Keratinocyte (primary cell): ENCODE data around the gene DIPK1B. TPM values are rescaled to one million over a fixed set of nuclear protein-coding genes. Genes with fewer than 3 reads are reported as not detected.

Experiments used
- DNase-seq: peaks from one replicate; pipeline ENCODE4 v3.0.0-alpha.2; 2011; ENCODE audit warnings: low read depth, missing footprints, low spot score
- FAIRE-seq: peaks from 2 replicates; lab custom pipeline; 2011; peaks lifted over from hg19 to GRCh38; lab: Jason Lieb, UNC
- H2AFZ ChIP-seq: 2 replicates; pipeline ENCODE4 v1.6.0; 2012; ENCODE audit warnings: low read length, control low read depth, inconsistent platforms; ENCODE audit not compliant: control insufficient read depth
- H3K27ac ChIP-seq: 2 replicates; pipeline ENCODE4 v1.5.1; 2011; ENCODE audit warnings: low read length; ENCODE audit not compliant: control insufficient read depth, insufficient read depth
- H3K27me3 ChIP-seq: 3 replicates; pipeline ENCODE4 v1.6.0; 2011; ENCODE audit warnings: low read length; ENCODE audit not compliant: control insufficient read depth, insufficient read depth; ENCODE audit errors: extremely low read depth
- H3K36me3 ChIP-seq, 2 experiments: 2 replicates in 1 of 2; 3 replicates in 1 of 2; pipeline ENCODE4 v1.5.1; 2011; ENCODE audit warnings: low read length in 2 of 2, mild to moderate bottlenecking in 1 of 2; ENCODE audit not compliant: control insufficient read depth in 2 of 2, insufficient read depth in 2 of 2; ENCODE audit errors: extremely low read depth in 1 of 2
- H3K4me1 ChIP-seq: 3 replicates; pipeline ENCODE4 v1.5.1; 2011; ENCODE audit warnings: low read length; ENCODE audit not compliant: control insufficient read depth, insufficient read depth; ENCODE audit errors: extremely low read depth
- H3K4me2 ChIP-seq: 3 replicates; pipeline ENCODE4 v1.6.0; 2011; ENCODE audit warnings: low read depth, low read length; ENCODE audit not compliant: control insufficient read depth, insufficient read depth; ENCODE audit errors: extremely low read depth
- H3K4me3 ChIP-seq, 3 experiments: fragments of 200-600 bp in 1 of 3; sonication (generic) in 1 of 3; 2 replicates in 2 of 3; 3 replicates in 1 of 3; pipeline ENCODE4 v1.5.1; 2011 to 2016; ENCODE audit warnings: low read length in 3 of 3, mild to moderate bottlenecking in 3 of 3, control low read depth in 2 of 3, inconsistent platforms in 1 of 3, low read depth in 1 of 3, mixed read lengths in 1 of 3, mixed run types in 1 of 3, moderate library complexity in 1 of 3; ENCODE audit not compliant: control insufficient read depth in 2 of 3, insufficient read depth in 2 of 3; ENCODE audit errors: extremely low read depth in 1 of 3
- H3K79me2 ChIP-seq: 2 replicates; pipeline ENCODE4 v1.6.0; 2012; ENCODE audit warnings: low read length; ENCODE audit not compliant: control insufficient read depth, insufficient read depth
- H3K9ac ChIP-seq: 3 replicates; pipeline ENCODE4 v1.6.0; 2011; ENCODE audit warnings: low read length; ENCODE audit not compliant: control insufficient read depth, insufficient read depth; ENCODE audit errors: extremely low read depth
- H3K9me1 ChIP-seq: 3 replicates; pipeline ENCODE4 v1.6.0; 2011; ENCODE audit warnings: low read length; ENCODE audit not compliant: control insufficient read depth, insufficient read depth; ENCODE audit errors: extremely low read depth
- H3K9me3 ChIP-seq: 2 replicates; pipeline ENCODE4 v1.5.1; 2012; ENCODE audit warnings: low read depth, low read length; ENCODE audit not compliant: control insufficient read depth
- H4K20me1 ChIP-seq: 3 replicates; pipeline ENCODE4 v1.6.0; 2011; ENCODE audit warnings: low read length; ENCODE audit not compliant: control insufficient read depth, insufficient read depth; ENCODE audit errors: extremely low read depth
- CTCF ChIP-seq, 3 experiments: IDR thresholded peaks in 1 of 3; conservative IDR thresholded peaks in 1 of 3; optimal IDR thresholded peaks in 1 of 3; 2 replicates in 2 of 3; 3 replicates in 1 of 3; pipeline versions ENCODE3 to v1.5.1; 2011; ENCODE audit warnings: low read length in 3 of 3, mild to moderate bottlenecking in 3 of 3, moderate library complexity in 2 of 3, control low read depth in 1 of 3, inconsistent platforms in 1 of 3; ENCODE audit not compliant: insufficient read depth in 2 of 3; ENCODE audit errors: extremely low read depth in 1 of 3
- EZH2 ChIP-seq: IDR thresholded peaks from one replicate; pipeline ENCODE4 v1.6.1; 2012; ENCODE audit warnings: inconsistent platforms, mild to moderate bottlenecking, low read length, moderate library complexity
- dilution Hi-C: fragments of 300-500 bp; cut with MboI; formaldehyde crosslinking; loops from one replicate; pipeline ENCODE4 v1.7.0; 2020; ENCODE audit warnings: low sequenced_read_pairs; ENCODE audit not compliant: extremely low pct_ligation_motif_present
- polyA plus RNA-seq, 5 experiments: library from polyadenylated mRNA; depleted of rRNA in 3 of 5; stranded (reverse) in 3 of 5; stranded (forward) in 1 of 5; unstranded in 1 of 5; fragments of >200 nt; gene quantifications; 1 replicate in 1 of 5; 2 replicates in 3 of 5; 3 replicates in 1 of 5; pipeline versions ENCODE4 v1.2.1 to v1.2.3, GENCODE V29; 2011 to 2012; ENCODE audit warnings: missing spikeins in 2 of 5, low read depth in 1 of 5, low replicate concordance in 1 of 5

DIPK1B gene
- polyA plus RNA-seq, 1 donor (not counting 4 experiments of a cell fraction or from before 2014, with no cell fraction given): not detected

DNA sequence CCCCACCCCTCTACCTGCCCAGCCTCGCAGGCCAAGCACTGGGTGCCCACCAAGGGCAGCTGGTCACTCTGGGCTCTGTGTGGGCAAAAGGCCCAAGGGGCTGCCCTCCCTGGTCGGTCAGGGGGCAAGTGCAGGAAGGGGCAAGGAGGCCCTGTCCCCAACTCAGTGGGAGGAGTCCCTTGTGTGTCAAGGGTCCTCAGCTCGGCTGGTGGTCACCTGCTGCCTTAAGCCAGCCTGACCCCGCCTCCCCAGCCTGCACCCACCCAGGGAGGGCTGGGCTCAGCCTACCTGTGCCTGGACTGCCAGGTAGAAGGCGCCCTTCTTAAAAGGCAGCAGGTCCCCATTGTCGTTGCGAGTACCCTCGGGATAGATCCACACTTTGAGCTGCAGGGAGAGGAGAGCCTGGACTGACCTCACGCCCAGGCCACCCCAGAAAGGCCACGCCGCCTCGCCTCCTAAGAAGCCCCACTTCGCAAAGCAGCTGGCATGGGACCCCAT, 36.0 kb upstream of the DIPK1B start:
- Histone ChIP-seq H3K9ac (no peak overlapping the region), H3K4me1 (peaks cover 9% of the 10 kb centered on the region), H3K4me3 (no peak overlapping the region), H3K36me3 (peaks cover 6 to 15% of the 10 kb centered on the region in 2 experiments), H3K27me3 (no peaks in the 10 kb centered on the region), H3K4me2 (no peak overlapping the region), H3K9me1 (no peaks in the 10 kb centered on the region), H4K20me1 (peaks cover 5% of the 10 kb centered on the region), H3K27ac (no peak overlapping the region), H3K79me2 (no peaks in the 10 kb centered on the region), H3K9me3 (no peaks in the 10 kb centered on the region), H2AFZ (no peak overlapping the region)
- dilution Hi-C loops: no loop called here
- FAIRE-seq (no peak), DNase-seq (no peak)
- no peak for TF ChIP-seq CTCF (optimal IDR thresholded peaks at IDR 0.05 in 1 of 3, IDR thresholded peaks at IDR 0.05 in 1 of 3, conservative IDR thresholded peaks at IDR 0.05 in 1 of 3; ENCODE audit: extremely low read depth in 1 of 3, insufficient read depth in 2 of 3, low read length in 3 of 3)
- no peak for TF ChIP-seq EZH2

GRCh38 chr9:136676920-136677686, 35.3 kb upstream of the DIPK1B start:
- H4K20me1 ChIP-seq: peaks cover 7% of the 10 kb centered on the region
- dilution Hi-C loops: no loop called here

More at GRCh38 chr9:136676920-136677686, 35.3 kb upstream of the DIPK1B start:
- FAIRE-seq (no peak), DNase-seq (no peak)
- Histone ChIP-seq H3K4me2 (no peak overlapping the region), H3K27ac (no peak overlapping the region), H3K36me3 (peaks cover 6 to 15% of the 10 kb centered on the region in 2 experiments), H3K4me3 (no peak overlapping the region), H2AFZ (no peak overlapping the region), H3K9me3 (no peaks in the 10 kb centered on the region), H3K4me1 (peaks cover 9% of the 10 kb centered on the region), H3K9me1 (no peaks in the 10 kb centered on the region), H3K9ac (no peak overlapping the region), H3K27me3 (no peaks in the 10 kb centered on the region), H3K79me2 (no peaks in the 10 kb centered on the region)
- no peak for TF ChIP-seq EZH2
